ENCODE data around the gene FCER1A.
"Not testable (repeated sequence)": the region's sequence is repeated elsewhere in the genome, so short reads cannot be mapped to it uniquely, and the experiment has no call there.

The FCER1A gene

DNA sequence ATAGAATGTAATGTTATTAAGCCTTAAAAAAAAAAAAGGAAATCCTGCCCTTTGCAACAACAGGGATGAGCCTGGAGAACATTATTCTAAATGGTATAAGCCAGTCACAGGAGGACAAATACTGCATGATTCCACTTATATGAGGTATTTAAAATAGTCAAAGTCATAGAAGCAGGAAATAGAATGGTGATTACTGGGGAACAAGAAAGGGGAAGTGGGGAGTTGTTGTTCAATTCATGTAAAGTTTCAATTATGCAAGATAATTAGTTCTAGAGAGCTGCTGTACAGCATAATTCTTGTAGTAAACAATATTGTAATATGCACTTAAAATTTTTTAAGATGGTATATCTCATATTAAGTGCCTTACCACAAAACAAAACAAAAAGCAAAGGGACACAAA is 13.2 kb downstream of the FCER1A start:
- no peak for DNase-seq (ENCODE audit: low spot score)
- TF ChIP-seq, protein P1, sequence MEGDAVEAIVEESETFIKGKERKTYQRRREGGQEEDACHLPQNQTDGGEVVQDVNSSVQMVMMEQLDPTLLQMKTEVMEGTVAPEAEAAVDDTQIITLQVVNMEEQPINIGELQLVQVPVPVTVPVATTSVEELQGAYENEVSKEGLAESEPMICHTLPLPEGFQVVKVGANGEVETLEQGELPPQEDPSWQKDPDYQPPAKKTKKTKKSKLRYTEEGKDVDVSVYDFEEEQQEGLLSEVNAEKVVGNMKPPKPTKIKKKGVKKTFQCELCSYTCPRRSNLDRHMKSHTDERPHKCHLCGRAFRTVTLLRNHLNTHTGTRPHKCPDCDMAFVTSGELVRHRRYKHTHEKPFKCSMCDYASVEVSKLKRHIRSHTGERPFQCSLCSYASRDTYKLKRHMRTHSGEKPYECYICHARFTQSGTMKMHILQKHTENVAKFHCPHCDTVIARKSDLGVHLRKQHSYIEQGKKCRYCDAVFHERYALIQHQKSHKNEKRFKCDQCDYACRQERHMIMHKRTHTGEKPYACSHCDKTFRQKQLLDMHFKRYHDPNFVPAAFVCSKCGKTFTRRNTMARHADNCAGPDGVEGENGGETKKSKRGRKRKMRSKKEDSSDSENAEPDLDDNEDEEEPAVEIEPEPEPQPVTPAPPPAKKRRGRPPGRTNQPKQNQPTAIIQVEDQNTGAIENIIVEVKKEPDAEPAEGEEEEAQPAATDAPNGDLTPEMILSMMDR (IDR thresholded peaks at IDR 0.05), result no peak
- no peak overlapping the region for H3K27ac ChIP-seq
- H3K4me3 ChIP-seq, result no peak overlapping the region

DNA sequence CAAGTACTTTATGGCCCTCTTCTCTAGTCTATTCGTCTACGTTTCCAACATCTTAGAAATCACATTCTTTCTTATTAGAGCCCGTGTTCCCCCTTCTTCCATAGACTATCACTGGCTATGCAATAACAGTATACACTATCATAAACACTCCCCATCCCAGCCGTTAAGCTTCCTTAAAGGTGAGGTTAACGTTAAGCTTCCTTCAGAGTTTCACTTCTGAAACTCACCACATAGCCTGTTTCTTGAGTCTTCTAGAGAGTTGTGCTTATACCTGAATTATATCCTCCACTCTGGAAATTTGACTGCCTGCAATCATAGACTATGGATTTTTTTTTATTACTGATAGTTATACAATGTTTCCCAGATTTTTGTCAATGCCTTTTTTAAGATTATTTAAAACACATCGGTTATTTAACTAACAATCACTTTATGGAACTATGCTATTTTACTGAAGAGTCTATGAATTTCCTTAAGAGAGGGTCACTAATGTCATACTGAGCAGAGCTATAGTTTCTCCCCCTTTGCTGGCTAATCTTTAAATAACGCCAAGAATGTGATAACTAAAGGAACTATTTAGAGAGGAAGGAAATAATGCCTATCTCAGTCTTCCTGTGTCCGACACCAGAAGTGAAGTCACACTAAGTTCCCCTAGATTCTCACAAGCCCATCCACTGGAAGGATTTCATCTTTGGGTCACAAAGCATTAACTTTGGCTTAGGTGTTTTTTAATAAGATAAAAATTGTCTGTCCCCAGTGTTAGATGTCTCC is 16.8 kb downstream of the FCER1A start:
- Histone ChIP-seq H3K27ac (no peak overlapping the region), H3K4me3 (no peak overlapping the region)
- no peak for DNase-seq (ENCODE audit: low spot score)
- TF ChIP-seq, protein P1 (IDR thresholded peaks at IDR 0.05), result no peak

DNA sequence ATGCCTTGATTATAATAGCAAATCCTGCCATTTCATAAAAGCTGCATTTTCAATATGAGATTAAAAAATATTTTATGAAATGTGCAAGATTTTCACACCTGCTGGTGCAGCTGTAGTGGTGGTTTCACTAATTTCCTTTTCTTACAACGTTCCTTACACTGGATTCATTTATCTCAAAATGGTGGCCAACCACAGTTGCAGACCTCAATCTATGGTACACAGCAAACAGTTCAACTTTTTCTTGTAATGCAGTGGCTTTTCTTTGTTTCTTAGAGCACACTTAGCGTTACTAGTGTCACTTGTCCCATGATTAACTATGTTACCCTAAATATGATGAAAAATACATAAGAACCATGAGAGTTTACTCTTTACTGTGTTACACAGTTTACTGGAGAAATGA is 32.7 kb downstream of the FCER1A start:
- Histone ChIP-seq H3K27ac (no peak overlapping the region), H3K4me3 (no peak overlapping the region)
- no peak for DNase-seq (ENCODE audit: low spot score)
- TF ChIP-seq, protein P1 (IDR thresholded peaks at IDR 0.05), result no peak

DNA sequence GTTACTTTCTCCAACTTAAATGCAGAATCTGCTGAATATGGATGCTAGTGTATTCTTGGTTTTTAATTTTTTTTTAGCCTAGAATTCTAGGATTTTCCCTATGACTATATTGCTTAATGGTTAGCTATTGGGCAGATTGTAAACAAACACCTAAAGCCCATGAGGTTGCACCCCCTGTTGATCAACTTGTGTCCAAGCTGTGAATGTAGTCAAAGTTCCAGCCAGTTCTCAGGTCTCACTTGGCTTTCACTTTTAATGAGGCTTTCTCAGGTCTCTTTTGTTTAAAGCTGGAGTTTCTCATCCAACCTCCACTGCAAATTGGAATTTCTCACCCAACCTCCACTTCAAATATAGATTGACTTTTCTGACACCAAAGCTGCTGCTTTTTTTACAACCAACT is 35.9 kb downstream of the FCER1A start:
- Histone ChIP-seq H3K4me3 (no peak overlapping the region), H3K27ac (no peak overlapping the region)
- DNase-seq (ENCODE audit: low spot score), result no peak
- TF ChIP-seq, protein P1 (IDR thresholded peaks at IDR 0.05), result no peak

DNA sequence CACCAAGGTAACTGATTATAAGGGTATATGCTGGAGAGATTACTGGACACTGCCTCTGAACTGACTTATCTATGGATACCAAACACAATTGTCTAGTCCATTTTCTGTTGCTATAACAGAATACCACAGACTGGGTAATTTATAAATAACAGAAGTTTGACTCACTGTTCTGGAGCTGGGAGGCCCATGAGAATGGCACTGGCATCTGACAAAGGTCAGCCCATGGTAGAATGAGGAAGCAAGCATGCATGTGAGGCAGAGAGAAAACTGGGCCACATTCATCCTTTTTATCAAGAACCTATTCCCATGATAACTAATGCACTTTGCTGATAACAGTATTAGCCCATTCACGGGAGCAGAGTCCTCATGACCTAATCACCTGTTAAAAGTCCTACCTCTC is 37.4 kb downstream of the FCER1A start:
- Histone ChIP-seq H3K27ac (no peak overlapping the region), H3K4me3 (no peak overlapping the region)
- no peak for DNase-seq (ENCODE audit: low spot score)
- TF ChIP-seq, protein P1 (IDR thresholded peaks at IDR 0.05), result no peak

DNA sequence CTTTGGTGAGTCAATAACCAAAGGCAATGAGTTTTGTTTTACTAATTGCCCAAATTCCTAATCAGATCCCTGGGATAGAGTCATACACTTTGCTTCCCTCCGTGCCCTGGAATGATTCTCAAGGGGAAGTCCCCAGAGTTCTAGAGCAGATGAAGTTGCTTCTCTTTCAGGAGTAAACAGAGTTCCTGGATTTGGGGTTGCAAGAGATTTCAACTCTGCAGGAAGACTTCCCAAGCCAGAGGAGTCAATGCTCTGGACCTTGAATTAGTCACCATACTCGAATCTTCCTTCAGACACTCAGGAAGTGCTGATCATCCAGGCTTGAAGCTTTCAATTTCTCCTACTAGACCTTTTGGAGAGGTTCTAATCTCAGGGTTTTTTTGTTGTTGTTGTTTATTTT is 39.6 kb downstream of the FCER1A start:
- Histone ChIP-seq H3K4me3 (no peak overlapping the region), H3K27ac (no peak overlapping the region)
- TF ChIP-seq, protein P1 (IDR thresholded peaks at IDR 0.05), result no peak
- DNase-seq (ENCODE audit: low spot score), result no peak

DNA sequence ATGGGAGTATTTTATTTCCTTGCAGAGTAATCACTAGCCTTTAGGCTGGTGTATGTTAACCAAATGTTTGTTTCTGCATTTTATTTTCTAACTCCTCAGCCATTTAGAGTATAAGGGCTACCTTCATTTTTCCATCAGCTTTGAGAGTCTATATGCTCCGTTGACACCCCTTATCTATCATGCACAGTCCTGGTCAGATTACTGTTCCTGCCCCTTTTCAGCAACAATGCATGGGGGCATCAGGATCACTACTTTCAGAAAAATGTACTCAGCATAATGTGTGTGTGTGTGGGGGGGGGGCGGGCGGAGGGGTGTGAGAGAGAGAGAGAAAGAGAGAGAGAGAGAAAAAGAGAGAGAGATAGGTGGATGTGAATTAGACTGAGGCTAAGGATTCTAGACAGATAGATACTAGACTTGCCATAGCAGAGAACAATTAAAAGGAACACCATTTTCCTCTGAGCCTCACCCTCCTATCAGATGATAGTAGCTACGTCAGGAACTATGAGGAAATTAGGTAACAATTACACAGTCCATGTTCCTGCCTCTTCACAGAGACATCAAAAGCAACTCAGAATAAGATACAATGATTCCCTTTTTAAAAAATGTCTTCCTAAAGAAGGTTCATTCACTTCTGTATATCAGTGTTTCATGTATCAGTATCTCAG is 40.8 kb downstream of the FCER1A start:
- Histone ChIP-seq H3K27ac (no peak overlapping the region), H3K4me3 (no peak overlapping the region)
- TF ChIP-seq, protein P1 (IDR thresholded peaks at IDR 0.05), result no peak
- no peak for DNase-seq (ENCODE audit: low spot score)

DNA sequence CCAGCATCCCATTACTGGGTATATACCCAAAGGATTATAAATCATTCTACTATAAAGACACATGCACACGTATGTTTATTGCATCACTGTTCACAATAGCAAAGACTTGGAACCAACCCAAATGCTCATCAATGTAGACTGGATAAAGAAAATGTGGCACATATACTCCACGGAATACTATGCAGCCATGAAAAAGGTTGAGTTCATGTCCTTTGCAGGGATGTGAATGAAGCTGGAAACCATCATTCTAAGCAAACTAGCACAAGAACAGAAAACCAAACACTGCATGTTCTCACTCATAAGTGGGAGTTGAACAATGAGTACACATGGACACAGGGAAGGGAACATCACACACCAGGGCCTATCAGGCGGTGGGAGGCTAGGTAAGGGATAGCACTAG is 47.2 kb downstream of the FCER1A start:
- not testable (repeated sequence) for DNase-seq (ENCODE audit: low spot score); H3K27ac ChIP-seq; H3K4me3 ChIP-seq
